HEK293 (cell line): ENCODE results near the gene AOC3.

Experiments used
- CTCF ChIA-PET: fragments of 350-600 bp; formaldehyde crosslinking; extraction: SDS; loops from one replicate; lab custom pipeline; 2021; ENCODE audit warnings: antibody characterized with exemption; lab: Yijun Ruan, JAX
- POLR2A ChIA-PET: fragments of 300-600 bp; formaldehyde crosslinking; extraction: SDS; loops from one replicate; lab custom pipeline; 2020; ENCODE audit warnings: antibody characterized with exemption, inconsistent platforms; lab: Yijun Ruan, JAX
- H3K27ac ChIP-seq: fragments of 200-500 bp; sonication (Bioruptor generic); 2 replicates; pipeline ENCODE4 v1.5.1; 2014; ENCODE audit warnings: low read depth, low read length, control low read depth, inconsistent platforms; ENCODE audit errors: extremely low read depth
- H3K36me3 ChIP-seq, 2 experiments: fragments of 200-500 bp in 1 of 2; sonication (Bioruptor generic) in 1 of 2; 1 replicate in 1 of 2; 2 replicates in 1 of 2; pipeline ENCODE4 v1.5.1; 2014 to 2017; ENCODE audit warnings: inconsistent platforms in 2 of 2, low read length in 2 of 2; ENCODE audit not compliant: control insufficient read depth in 2 of 2, insufficient read depth in 1 of 2
- H3K4me1 ChIP-seq: fragments of 200-500 bp; sonication (Bioruptor generic); 2 replicates; pipeline ENCODE4 v1.5.1; 2014; ENCODE audit warnings: mild to moderate bottlenecking, low read length, inconsistent platforms; ENCODE audit not compliant: control insufficient read depth, insufficient read depth
- H3K4me3 ChIP-seq: 2 replicates; pipeline ENCODE4 v1.5.1; 2011; ENCODE audit warnings: low read depth, mild to moderate bottlenecking, control low read depth, low read length, moderate library complexity
- H3K9me3 ChIP-seq: fragments of 200-500 bp; sonication (Bioruptor generic); 2 replicates; pipeline ENCODE4 v1.5.1; 2014; ENCODE audit warnings: low read depth, low read length, inconsistent platforms; ENCODE audit not compliant: control insufficient read depth, insufficient read depth
- GLI2 ChIP-seq: fragments of 450-650 bp; formaldehyde crosslinking; IDR thresholded peaks from 2 replicates; pipeline ENCODE4; 2017; ENCODE audit warnings: missing biosample characterization, missing genetic modification characterization, low read depth, borderline replicate concordance
- KLF1 ChIP-seq: fragments of 450-650 bp; formaldehyde crosslinking; IDR thresholded peaks from 2 replicates; pipeline ENCODE4 v1.5.1; 2016; ENCODE audit warnings: missing biosample characterization, missing genetic modification characterization
- MZF1 ChIP-seq: fragments of 450-650 bp; formaldehyde crosslinking; IDR thresholded peaks from 2 replicates; pipeline ENCODE4 v1.5.1; 2017; ENCODE audit warnings: missing biosample characterization, missing genetic modification characterization, borderline replicate concordance
- SCRT2 ChIP-seq: fragments of 450-650 bp; formaldehyde crosslinking; IDR thresholded peaks from 2 replicates; pipeline ENCODE4 v1.5.1; 2016; ENCODE audit warnings: missing biosample characterization, missing genetic modification characterization
- ZBTB17 ChIP-seq: fragments of 450-650 bp; formaldehyde crosslinking; IDR thresholded peaks from 2 replicates; pipeline ENCODE4 v1.5.1; 2016; ENCODE audit warnings: missing biosample characterization, missing genetic modification characterization
- ZBTB8A ChIP-seq: fragments of 450-650 bp; formaldehyde crosslinking; IDR thresholded peaks from 2 replicates; pipeline ENCODE4 v1.5.1; 2016; ENCODE audit warnings: missing biosample characterization, missing genetic modification characterization
- ZFP3 ChIP-seq: fragments of 450-650 bp; formaldehyde crosslinking; IDR thresholded peaks from 2 replicates; pipeline ENCODE4 v1.5.1; 2016; ENCODE audit warnings: low read depth, missing biosample characterization, missing genetic modification characterization
- ZNF114 ChIP-seq: fragments of 450-650 bp; formaldehyde crosslinking; IDR thresholded peaks from 2 replicates; pipeline ENCODE4 v1.5.0; 2017; ENCODE audit warnings: missing biosample characterization, missing genetic modification characterization
- ZNF155 ChIP-seq: fragments of 450-650 bp; formaldehyde crosslinking; IDR thresholded peaks from 2 replicates; pipeline ENCODE4 v1.5.1; 2016; ENCODE audit warnings: missing biosample characterization, missing genetic modification characterization
- ZNF184 ChIP-seq: fragments of 450-650 bp; IDR thresholded peaks from 2 replicates; pipeline ENCODE4 v1.5.1; 2018; ENCODE audit warnings: missing biosample characterization, mild to moderate bottlenecking, missing genetic modification characterization
- ZNF302 ChIP-seq: fragments of 450-650 bp; formaldehyde crosslinking; IDR thresholded peaks from 2 replicates; pipeline ENCODE4 v1.5.1; 2016; ENCODE audit warnings: missing biosample characterization, missing genetic modification characterization, low read depth
- ZNF561 ChIP-seq: fragments of 450-650 bp; IDR thresholded peaks from 2 replicates; pipeline ENCODE4 v1.5.1; 2018; ENCODE audit warnings: missing biosample characterization, missing genetic modification characterization, borderline replicate concordance
- ZNF621 ChIP-seq: fragments of 450-650 bp; formaldehyde crosslinking; IDR thresholded peaks from 2 replicates; pipeline ENCODE4 v1.5.1; 2017; ENCODE audit warnings: missing biosample characterization, missing genetic modification characterization
- ZNF623 ChIP-seq: fragments of 450-650 bp; formaldehyde crosslinking; IDR thresholded peaks from 2 replicates; pipeline ENCODE4 v1.5.1; 2016; ENCODE audit warnings: missing biosample characterization, missing genetic modification characterization
- ZNF785 ChIP-seq: fragments of 450-650 bp; formaldehyde crosslinking; IDR thresholded peaks from 2 replicates; pipeline ENCODE4 v1.5.1; 2016; ENCODE audit warnings: missing biosample characterization, missing genetic modification characterization
- TF ChIP-seq, protein P1 (sequence below): fragments of 450-650 bp; formaldehyde crosslinking; IDR thresholded peaks from 2 replicates; pipeline ENCODE4 v1.5.1; 2016; ENCODE audit warnings: missing biosample characterization, missing genetic modification characterization
- TF ChIP-seq, protein P2 (sequence below): fragments of 450-650 bp; formaldehyde crosslinking; conservative IDR thresholded peaks from 2 replicates; pipeline ENCODE4 v1.5.1; 2016; ENCODE audit warnings: low read depth, missing biosample characterization, missing genetic modification characterization
- TF ChIP-seq, protein P3 (sequence below): fragments of 450-650 bp; formaldehyde crosslinking; IDR thresholded peaks from 2 replicates; pipeline ENCODE4 v1.5.1; 2016; ENCODE audit warnings: missing biosample characterization, missing genetic modification characterization, low read depth

AOC3 gene

DNA sequence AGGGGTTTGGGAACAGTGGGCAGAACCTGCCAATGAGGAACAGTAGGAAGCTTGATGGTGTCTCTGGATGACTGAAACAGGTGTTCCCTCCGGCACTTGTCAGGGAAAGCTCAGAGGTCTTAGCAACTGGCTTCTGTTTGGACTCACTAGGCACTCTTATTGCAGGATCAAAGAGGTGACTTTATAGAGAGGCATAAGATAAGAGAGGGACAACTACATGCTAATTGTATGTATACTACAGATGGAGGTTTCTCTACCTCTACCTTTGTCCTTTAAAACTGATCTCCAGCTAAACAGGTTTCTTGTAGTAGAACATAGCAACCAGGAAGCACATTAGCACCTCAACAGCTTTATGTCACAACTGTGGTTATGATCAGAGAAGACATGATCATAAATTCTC, 44.8 kb upstream of the AOC3 start:
- Histone ChIP-seq H3K27ac (no peak overlapping the region), H3K4me1 (peaks cover 10% of the 10 kb centered on the region), H3K4me3 (no peak overlapping the region), H3K36me3 (peaks cover 18 to 32% of the 10 kb centered on the region in 2 experiments), H3K9me3 (no peaks in the 10 kb centered on the region)
- TF ChIP-seq MZF1 (tag by site-specific recombination) (no peak), ZNF623 (tag by site-specific recombination) (no peak), ZBTB17 (no peak), ZNF184 (tag by site-specific recombination) (no peak), ZBTB8A (tag by site-specific recombination) (no peak), ZNF561 (no peak), ZNF302 (tag by site-specific recombination) (no peak), ZFP3 (tag by site-specific recombination) (no peak), ZNF155 (no peak), KLF1 (tag by site-specific recombination) (no peak), ZNF621 (tag by site-specific recombination) (no peak), GLI2 (no peak), ZNF114 (tag by site-specific recombination) (no peak), ZNF785 (no peak)
- TF ChIP-seq, protein P1, sequence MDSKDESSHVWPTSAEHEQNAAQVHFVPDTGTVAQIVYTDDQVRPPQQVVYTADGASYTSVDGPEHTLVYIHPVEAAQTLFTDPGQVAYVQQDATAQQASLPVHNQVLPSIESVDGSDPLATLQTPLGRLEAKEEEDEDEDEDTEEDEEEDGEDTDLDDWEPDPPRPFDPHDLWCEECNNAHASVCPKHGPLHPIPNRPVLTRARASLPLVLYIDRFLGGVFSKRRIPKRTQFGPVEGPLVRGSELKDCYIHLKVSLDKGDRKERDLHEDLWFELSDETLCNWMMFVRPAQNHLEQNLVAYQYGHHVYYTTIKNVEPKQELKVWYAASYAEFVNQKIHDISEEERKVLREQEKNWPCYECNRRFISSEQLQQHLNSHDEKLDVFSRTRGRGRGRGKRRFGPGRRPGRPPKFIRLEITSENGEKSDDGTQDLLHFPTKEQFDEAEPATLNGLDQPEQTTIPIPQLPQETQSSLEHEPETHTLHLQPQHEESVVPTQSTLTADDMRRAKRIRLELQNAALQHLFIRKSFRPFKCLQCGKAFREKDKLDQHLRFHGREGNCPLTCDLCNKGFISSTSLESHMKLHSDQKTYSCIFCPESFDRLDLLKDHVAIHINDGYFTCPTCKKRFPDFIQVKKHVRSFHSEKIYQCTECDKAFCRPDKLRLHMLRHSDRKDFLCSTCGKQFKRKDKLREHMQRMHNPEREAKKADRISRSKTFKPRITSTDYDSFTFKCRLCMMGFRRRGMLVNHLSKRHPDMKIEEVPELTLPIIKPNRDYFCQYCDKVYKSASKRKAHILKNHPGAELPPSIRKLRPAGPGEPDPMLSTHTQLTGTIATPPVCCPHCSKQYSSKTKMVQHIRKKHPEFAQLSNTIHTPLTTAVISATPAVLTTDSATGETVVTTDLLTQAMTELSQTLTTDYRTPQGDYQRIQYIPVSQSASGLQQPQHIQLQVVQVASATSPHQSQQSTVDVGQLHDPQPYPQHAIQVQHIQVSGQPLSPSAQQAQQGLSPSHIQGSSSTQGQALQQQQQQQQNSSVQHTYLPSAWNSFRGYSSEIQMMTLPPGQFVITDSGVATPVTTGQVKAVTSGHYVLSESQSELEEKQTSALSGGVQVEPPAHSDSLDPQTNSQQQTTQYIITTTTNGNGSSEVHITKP (tag by site-specific recombination), result no peak
- TF ChIP-seq, protein P2, sequence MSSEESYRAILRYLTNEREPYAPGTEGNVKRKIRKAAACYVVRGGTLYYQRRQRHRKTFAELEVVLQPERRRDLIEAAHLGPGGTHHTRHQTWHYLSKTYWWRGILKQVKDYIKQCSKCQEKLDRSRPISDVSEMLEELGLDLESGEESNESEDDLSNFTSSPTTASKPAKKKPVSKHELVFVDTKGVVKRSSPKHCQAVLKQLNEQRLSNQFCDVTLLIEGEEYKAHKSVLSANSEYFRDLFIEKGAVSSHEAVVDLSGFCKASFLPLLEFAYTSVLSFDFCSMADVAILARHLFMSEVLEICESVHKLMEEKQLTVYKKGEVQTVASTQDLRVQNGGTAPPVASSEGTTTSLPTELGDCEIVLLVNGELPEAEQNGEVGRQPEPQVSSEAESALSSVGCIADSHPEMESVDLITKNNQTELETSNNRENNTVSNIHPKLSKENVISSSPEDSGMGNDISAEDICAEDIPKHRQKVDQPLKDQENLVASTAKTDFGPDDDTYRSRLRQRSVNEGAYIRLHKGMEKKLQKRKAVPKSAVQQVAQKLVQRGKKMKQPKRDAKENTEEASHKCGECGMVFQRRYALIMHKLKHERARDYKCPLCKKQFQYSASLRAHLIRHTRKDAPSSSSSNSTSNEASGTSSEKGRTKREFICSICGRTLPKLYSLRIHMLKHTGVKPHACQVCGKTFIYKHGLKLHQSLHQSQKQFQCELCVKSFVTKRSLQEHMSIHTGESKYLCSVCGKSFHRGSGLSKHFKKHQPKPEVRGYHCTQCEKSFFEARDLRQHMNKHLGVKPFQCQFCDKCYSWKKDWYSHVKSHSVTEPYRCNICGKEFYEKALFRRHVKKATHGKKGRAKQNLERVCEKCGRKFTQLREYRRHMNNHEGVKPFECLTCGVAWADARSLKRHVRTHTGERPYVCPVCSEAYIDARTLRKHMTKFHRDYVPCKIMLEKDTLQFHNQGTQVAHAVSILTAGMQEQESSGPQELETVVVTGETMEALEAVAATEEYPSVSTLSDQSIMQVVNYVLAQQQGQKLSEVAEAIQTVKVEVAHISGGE (tag by site-specific recombination), result no peak
- POLR2A ChIA-PET, result interaction anchor here (0.5 to 2.0 kb wide), 4 partner anchors 9 to 332 kb away, joined by 3 to 6 read pairs (median 4); partner anchors contain the start of gene BECN1
- CTCF ChIA-PET, result interaction anchor here (1.5 to 2.9 kb wide), 3 partner anchors 14 to 18 kb away, joined by 4 to 13 read pairs (median 4); partner anchors contain the start of gene BECN1

DNA sequence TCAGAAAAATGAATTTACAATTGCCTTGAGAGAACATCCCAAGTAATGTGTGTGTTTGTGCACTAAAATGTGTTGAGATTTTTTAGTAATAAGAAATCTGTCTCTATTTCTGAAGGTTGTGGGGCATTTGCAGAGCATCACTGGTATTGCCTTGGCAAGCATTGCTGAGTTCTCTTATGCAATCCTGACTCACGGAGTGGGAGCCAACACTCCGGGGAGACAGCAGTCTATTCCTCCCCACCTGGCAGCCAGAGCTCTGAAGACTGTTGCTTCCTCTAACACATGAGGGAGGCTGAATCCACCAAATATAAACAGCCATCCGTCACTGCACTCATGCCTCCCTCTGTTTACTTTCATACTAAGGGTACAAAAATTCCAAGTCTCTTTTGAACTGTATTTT, 41.7 kb upstream of the AOC3 start:
- POLR2A ChIA-PET, result interaction anchor here (1.1 kb wide), 1 partner anchor 15 kb away, joined by 4 read pairs; the partner anchor contains the start of gene BECN1
- no peak overlapping the region for H3K27ac ChIP-seq
- H3K4me3 ChIP-seq, result no peak overlapping the region
- H3K4me1 ChIP-seq, result no peaks in the 10 kb centered on the region
- TF ChIP-seq SCRT2 (tag by site-specific recombination), result 0 out of 2 replicates have a peak, but pooled peaks have one; percentile 37
- TF ChIP-seq, protein P3, sequence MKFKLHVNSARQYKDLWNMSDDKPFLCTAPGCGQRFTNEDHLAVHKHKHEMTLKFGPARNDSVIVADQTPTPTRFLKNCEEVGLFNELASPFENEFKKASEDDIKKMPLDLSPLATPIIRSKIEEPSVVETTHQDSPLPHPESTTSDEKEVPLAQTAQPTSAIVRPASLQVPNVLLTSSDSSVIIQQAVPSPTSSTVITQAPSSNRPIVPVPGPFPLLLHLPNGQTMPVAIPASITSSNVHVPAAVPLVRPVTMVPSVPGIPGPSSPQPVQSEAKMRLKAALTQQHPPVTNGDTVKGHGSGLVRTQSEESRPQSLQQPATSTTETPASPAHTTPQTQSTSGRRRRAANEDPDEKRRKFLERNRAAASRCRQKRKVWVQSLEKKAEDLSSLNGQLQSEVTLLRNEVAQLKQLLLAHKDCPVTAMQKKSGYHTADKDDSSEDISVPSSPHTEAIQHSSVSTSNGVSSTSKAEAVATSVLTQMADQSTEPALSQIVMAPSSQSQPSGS (tag by site-specific recombination), result no peak
- CTCF ChIA-PET, result interaction anchor here (0.9 to 3.6 kb wide), 2 partner anchors 12 to 46 kb away, joined by 3 to 46 read pairs; partner anchors contain the start of gene BECN1
- no peaks in the 10 kb centered on the region for H3K9me3 ChIP-seq
- H3K36me3 ChIP-seq, result peaks cover 43 to 55% of the 10 kb centered on the region in 2 experiments
